ENCODE results near the gene THAP7.

DNA sequence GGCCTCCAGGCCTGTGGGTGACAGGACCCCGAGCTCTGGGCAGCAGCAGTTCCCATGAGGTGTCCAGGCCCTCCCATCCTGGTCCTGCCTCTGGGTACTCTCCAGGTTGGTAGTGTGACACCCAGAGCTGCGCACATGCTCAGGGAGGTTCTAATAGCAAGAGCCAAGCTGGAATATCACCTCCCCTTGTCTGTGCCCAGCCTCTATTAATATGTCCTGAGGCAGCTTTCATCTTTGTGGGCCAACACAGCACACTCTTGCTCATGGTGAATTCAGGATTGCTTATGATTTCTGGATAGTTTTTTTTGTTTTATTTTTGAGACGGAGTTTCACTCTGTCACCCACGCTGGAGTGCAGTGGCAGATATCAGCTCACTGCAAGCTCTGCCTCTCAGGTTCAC, 16.4 kb upstream of the THAP7 start:
- TF ChIP-seq CTCF (IDR thresholded peaks at IDR 0.05) = no peak
- TF ChIP-seq POLR2A (IDR thresholded peaks at IDR 0.05) = no peak
- TF ChIP-seq POLR2AphosphoS5 (IDR thresholded peaks at IDR 0.05) = no peak
